Cardiac fibroblast (primary cell): Measurements from ENCODE around the gene ST7.

Source experiments
- DNase-seq, 2 donors: peaks; one replicate each; pipeline versions ENCODE4 v3.0.0 to v3.0.0-alpha.2; 2010; ENCODE audit warnings: low read depth in 2 of 2
- H3K4me3 ChIP-seq, 2 donors: replicated peaks in 1 of 2; 1 replicate in 1 of 2; 2 replicates in 1 of 2; pipeline ENCODE4 v1.5.1; 2011; ENCODE audit warnings: low read depth in 2 of 2, low read length in 2 of 2, mild to moderate bottlenecking in 2 of 2, moderate library complexity in 1 of 2
- TF ChIP-seq, protein P1 (sequence below): IDR thresholded peaks from one replicate; pipeline ENCODE4 v1.5.1; 2011; ENCODE audit warnings: low read depth, mild to moderate bottlenecking, low read length, inconsistent platforms

The ST7 gene

DNA sequence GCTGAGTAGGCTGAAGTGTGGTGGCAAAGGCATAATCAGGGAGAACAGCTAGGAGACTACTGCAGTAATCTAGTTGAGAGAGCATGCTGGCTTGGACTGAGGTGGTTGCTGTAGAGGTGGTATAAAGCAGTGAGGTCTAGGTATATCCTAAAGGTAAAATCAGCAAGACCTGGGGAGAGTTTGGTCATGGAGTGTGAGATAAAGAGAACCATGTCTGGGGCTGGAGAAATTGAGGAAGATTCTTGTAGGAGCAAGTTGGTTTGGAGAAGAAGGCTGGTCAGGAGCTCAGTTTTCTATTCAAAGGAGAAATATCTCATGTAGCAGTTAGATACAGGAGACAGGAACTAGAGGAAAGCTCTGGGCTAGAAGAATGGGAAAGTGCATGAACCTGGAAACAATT is 32.9 kb upstream of the ST7 start:
- no peak for DNase-seq
- no peak overlapping the region for H3K4me3 ChIP-seq
- TF ChIP-seq, protein P1, sequence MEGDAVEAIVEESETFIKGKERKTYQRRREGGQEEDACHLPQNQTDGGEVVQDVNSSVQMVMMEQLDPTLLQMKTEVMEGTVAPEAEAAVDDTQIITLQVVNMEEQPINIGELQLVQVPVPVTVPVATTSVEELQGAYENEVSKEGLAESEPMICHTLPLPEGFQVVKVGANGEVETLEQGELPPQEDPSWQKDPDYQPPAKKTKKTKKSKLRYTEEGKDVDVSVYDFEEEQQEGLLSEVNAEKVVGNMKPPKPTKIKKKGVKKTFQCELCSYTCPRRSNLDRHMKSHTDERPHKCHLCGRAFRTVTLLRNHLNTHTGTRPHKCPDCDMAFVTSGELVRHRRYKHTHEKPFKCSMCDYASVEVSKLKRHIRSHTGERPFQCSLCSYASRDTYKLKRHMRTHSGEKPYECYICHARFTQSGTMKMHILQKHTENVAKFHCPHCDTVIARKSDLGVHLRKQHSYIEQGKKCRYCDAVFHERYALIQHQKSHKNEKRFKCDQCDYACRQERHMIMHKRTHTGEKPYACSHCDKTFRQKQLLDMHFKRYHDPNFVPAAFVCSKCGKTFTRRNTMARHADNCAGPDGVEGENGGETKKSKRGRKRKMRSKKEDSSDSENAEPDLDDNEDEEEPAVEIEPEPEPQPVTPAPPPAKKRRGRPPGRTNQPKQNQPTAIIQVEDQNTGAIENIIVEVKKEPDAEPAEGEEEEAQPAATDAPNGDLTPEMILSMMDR, result no peak

DNA sequence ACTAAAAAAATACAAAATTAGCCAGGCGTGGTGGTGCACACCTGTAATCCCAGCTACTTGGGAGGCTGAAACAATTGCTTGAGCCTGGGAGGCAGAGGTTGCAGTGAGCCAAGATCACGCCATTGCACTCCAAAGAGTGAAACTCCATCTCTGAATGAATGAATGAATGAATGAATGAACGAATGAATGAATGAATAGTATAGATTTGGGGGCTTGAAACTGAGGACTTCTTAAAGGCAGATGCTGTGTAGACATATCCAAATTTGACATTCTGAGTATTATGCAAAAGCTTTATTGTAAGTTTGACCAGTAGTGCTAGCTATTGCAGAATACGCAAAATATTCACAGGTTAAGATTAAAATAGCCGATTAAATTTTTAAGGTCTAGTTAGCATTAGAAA is 30.8 kb upstream of the ST7 start:
- TF ChIP-seq, protein P1, result no peak
- H3K4me3 ChIP-seq, result no peak overlapping the region
- no peak for DNase-seq

DNA sequence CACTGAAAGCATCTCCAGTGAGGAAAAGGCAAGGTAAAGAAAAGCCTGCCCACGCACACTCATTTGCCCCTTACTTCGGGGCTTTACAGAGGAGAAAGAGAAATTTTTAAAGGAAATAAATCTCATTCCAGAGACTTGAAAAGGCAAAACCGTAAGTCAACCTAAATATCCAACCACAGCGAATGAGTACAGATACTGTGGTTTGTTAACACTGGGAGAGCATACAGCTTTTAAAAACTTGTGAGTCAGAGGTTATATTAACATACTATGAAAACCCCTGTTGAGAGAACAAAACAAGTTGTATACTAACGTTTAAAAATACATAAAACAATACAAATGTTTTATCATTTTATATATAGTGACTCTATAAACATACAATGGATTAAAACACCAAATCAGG is 28.6 kb upstream of the ST7 start:
- peak in 1 of 2 donors; percentile 15 for DNase-seq
- TF ChIP-seq, protein P1, result no peak
- H3K4me3 ChIP-seq, result no peak overlapping the region

DNA sequence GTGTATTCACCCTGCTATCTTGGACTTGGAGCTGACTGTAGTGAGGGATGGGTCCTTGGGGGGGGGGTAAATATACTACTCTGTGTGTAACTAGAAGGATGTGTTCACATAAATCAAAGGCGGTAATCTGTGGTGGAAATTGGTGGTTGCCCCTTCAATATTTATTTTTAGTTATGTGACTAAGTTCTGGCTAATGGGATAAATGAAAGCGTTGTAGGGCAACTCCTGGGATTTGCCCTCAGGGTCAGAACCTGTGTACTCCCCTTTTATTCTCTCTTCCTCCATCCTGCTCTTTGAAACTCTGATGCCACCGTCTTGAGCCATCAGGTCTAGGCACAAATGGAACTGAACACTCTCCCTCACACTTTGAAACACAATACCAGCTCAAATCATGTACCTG is 24.3 kb upstream of the ST7 start:
- TF ChIP-seq, protein P1, result no peak

DNA sequence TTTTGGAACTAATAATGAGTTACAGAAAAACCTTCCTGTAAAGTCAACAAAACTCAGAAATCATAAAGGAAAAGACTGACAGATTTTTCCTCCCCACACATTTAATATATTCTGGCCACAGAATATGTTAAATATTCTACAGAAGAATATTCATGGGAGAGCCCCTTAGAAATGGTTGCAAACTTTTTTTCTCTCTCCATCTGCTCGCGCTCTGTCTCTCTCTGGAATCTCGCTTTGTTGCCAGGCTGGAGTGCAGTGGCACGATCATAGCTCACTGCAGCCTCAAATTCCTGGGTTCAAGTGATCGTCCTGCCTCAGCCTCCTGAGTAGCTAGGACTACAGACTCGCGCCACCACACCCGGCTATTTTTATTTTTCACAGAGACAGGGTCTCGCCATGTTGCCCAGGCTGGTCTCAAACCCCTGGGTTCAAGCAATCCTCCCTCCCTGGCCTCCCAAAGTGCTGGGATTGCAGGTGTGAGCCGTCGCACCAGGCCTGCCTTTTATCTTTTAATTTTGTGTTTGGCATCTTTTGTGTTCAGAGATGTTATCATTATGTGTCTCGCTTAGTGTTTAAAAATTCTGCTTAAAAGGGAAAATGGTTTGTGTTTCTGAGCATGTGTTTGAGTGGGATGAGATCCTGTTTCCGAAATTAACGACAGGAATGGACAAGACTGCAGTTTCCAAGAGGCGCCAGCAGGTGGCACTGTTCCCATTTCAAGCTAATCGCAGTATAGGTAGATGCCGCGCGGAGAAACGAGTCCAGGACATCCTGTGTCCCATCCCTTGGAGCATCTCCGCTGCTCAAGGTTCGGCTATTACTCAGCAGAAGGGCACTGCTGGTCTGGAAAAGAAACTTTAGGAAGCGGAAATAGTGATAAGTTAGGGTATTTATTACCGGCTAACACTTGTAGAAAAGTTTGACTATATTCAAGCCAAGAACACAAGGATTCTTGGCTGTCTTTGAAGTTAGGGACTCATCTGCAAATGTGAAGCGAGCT is 23.1 kb upstream of the ST7 start:
- TF ChIP-seq, protein P1, result peak; percentile 82
- no peak overlapping the region for H3K4me3 ChIP-seq
- peak; percentile 83 to 86 for DNase-seq

More for the DNA sequence above, 24.3 kb upstream of the ST7 start:
- no peak for DNase-seq
- H3K4me3 ChIP-seq, result no peak overlapping the region

DNA sequence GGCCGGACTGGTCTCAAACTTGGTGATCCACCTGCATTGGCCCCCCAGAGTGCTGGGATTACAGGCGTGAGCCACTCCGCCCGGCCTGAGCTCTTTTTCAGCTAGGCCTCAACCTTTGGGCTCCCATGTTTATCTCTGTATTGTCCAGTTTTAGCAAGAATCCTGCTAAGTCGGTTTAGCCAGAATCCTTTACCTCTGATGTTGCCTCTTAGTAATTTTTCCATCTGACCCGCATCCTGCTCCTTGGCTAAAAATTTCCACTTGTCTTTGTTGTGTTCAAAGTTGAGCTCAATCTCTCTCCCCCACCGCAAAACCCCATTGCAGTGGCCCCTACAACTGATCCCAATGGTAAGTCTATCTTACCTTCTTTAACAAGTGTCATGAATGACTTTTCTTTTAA is 20.7 kb upstream of the ST7 start:
- no peak for DNase-seq
- H3K4me3 ChIP-seq, result no peak overlapping the region
- TF ChIP-seq, protein P1, result no peak
